DMS 273 (cell line): ENCODE data around the gene NCCRP1.

Experiments
- DNase-seq: peaks from one replicate; lab custom pipeline; 2025; ENCODE audit not compliant: unreplicated experiment; lab: John Stamatoyannopoulos, UW

NCCRP1 gene

DNA sequence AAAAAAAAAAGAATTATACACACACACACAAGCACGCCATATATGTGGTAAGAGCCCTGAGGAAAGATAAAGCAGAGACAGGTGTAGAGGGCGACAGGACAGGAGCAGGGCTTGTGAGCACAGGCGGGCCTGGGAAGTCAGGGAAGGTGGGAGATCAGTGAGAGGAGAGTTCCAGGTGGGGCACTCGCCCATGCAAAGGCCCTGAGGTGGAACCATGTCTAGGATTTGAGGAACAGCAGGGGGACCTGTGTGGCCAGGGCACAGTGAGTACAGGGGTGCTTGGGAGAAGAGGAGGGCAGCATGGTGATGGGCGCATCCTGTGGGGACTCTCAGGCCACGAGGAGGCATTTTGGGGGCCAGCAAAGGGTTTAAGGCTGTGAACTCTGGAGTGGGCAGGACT is 32.5 kb upstream of the NCCRP1 start:
- no peak for DNase-seq

DNA sequence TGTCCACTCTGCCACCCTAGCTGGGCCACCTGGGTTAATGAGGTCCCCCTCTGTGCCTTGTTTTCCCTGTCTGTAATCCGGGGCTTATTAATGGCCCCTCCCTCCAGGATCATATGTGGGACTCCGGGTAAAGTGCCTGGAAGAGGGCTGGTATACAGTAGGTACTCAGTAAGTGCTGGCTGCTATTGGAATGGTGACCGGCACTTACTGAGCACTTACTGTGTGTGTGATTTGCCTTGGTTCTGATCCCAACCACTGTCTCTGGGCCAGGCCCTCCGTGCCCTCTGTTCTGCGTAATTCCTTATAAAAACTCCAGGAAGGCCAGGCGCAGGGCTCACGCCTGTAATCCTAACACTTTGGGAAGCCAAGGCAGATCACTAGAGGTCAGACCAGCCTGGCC is 30.9 kb upstream of the NCCRP1 start:
- DNase-seq, result no peak

DNA sequence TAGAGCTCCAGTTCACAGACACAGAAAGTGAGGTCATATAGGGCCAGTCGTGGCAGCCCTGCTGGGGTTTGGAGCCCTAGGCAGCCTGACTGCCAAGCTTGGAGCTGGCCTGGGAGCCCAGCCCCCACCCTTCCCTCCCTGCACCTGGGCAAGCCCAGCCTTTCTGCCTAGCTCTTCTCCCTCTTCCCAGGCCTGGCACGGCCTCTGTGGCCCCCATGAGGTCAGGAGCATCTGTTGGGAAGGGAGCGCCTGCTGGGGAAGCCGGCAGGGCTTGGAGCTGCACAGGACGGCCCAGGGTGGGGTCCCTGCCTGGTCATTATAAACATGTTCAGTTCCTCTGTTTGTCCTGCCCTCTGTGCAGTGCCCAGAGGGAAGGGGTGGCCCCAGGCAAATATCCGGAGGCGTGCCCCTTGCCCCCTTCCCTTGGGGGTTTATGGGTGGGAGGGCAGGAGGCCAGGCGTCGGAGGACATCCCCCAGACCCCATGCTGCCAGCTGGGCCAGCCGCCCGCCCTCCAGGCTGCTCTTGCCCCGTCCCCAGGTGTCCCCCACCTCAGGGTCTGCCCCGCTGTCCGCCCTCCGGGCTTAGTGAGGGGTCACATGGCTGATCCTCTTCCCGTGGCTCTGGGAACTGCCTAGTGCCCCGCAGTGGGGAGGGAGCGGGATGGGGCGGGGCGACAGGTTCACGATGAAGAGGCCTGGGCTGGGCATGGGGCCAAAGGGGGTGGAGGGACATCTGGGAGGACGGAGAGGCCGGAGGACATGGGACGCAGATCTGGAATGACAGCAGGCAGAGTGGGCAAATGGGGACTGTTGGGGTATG is 30.0 kb upstream of the NCCRP1 start:
- peak; percentile 90 for DNase-seq

DNA sequence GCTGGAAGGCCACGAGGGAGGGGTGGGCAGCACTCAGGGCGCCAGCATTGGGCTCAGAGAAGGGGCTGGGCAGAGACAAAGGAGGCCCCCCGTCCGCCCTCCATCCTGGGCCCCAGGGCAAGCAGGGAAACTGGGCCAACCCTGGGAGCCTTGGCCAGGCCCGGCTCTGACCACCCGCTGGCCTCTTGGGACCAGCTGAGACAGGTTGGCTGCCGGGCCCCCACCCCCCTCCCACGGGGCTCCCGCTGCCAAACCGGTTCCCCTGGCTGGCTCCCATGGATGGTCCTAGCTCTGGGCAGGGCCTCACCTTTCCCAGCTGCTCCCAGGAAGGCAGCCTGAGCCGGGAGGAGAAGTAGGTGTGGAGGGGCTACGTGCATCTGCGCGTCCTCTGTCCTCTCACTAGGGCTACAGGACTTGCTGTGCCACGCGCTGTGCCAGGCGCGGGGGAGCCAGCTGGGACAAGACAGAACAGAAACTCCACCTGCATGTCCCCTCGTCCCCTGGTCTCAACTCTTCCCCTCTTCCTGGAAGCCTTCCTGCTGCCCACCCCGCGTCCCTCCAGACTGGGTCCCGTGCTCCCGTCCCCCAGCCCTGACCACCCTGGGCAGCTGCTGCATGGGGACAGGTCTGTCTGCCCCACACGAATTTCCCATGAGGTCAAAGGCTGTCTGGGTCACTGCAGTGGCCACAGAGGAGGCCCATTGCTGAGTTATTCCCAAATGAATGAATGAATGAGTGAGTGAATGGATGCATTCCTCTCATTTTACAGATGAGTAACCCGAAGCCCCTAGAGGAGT is 29.1 kb upstream of the NCCRP1 start:
- DNase-seq, result no peak

DNA sequence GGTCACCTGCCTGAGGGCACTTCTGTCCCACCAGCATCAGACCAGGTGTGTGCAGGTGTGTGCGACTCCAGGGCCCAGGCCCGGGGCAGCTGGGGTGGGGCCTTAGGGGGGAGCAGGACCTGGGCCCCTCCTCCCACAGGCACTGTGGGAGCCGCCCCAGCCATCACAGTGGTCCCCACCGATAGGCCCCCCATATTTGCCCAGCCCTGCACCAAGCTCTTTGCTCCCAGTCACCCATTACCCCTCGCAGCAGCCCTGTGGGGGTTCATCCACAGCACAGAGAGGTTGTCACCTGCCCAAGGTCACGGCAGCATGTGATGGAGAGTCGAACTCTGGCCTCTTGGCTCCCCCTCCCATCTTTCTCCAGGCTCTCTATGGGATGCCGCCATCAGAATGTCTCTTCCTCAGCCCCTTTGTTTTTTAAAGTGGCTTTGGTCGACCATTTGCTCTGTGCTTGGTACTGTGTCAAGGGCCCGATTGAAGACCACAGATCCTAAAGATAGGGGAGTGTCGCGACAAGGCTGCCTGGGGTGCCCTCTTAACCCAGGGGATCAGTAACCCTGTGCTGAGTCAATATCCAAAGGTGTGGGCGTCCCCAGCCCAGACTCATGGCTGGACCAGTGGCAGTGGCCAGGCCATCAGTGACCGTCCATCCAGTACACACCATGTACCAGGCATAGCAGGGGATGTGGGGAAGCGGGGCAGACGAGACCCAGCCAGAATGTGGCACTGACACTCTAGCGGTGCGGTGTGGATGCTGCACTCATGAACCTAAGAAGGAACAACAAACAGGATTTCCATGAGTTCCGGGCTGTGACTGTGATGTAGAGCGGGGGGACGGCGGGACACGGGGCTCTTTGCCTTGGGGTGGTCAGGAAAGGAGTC is 28.3 kb upstream of the NCCRP1 start:
- DNase-seq, result no peak

DNA sequence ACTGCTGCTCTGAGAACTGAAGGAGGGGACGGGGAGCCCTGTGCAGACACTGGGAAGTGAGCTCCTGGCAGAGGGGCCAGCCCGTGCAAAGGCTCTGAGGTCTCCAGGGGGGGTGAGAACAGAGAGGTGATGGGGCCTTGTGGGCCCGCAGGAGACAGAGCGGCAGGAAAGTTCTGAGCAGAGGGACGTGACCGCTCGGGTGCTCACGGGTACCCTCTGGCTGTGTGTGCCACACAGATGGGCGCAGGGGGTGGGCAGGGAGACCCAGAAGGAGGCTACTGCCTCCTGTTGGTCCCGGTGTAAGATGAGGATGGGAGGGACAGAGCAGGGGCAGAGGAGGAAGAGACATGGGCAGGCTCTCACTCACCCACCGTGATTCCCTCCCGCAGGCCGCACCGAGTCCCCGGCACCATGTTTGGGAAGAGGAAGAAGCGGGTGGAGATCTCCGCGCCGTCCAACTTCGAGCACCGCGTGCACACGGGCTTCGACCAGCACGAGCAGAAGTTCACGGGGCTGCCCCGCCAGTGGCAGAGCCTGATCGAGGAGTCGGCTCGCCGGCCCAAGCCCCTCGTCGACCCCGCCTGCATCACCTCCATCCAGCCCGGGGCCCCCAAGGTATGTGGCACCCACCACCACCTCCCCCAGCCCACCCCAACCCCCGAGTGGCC is 27.5 kb upstream of the NCCRP1 start:
- no peak for DNase-seq

DNA sequence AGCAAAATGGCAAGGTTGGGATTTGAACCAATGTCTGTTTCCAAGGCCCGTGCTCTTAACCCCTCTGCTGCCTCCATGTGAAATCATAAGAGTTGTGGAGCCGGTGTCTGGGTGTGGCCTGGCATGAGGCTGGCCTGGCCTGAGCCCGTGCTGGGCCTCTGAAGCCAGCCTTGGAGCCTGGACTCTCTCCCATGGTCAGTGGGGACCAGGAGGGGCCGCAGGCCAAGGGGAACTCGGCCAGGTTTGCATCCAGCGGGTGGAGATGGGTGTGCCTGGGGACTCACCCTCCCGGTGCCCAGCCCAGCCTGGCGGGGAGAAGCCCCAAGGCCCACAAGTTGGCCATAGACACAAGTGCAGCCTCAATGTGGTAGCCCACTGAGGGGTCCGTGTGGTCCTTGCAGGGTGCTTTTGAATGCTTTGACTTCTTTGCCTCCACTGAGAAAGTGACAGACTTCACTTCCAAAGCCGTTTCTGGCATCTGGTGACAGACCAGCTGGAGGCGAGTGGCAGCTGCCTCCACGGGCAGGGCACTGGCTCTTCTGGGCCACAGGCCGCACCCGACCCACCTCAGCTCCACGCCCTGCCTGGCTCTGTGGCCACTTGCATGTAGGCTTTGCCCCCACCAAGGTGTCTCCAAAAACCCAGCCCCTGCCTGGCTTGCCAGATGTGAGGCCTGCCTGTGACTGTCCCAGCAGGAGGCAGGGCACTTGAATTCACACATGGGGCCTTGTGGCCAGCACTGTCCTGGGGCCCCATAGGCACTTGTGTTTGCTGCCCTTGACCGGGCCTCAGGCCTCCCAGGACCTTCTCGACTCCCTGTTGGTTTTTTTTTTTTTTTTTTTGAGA is 26.2 kb upstream of the NCCRP1 start:
- peak; percentile 39 for DNase-seq

DNA sequence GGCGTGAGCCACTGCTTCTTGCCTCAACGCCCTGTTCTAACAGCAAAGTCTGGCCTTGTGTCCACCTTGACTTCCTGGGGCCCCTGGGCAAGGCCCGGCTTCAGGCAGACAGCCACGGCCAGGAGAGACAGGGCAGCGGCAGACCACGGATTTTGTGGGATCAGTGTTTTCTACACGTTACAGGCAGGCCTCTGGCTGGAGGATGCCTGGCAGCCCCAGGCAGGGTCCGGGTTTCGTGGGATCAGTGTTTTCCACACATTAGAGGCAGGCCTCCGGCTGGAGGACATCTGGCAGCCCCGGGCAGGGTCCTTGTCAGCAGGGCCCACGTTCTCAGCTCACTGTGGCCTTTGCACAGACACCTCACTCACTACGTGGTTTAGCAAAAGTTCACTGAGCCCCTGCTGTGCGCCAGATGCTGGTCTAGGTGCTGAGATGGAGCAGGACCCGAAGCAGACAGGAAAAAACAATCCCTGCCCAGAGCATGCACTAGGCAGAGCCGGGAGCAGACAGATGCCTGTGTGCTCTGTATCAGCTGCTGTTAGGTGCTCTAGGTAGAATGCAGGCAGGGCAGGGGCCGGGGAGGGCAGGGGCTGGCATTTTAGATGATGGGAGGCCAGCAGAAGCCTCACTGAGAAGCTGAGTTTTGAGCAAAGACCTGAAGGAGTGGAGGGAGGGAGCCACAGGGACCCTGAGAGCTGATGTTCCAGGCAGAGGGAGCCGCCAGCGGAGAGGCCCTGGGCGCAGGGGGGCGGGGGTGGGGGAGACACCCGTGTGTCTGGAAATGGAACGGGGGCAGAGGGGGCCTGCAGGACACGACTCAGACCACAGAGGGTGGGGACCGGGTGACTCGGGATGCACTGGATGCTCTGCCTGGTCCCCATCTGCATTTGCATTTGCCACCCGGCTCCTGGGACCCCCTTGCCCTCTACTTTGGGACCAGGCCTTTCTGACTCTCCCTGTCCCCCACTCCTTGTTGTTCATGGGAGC is 25.0 kb upstream of the NCCRP1 start:
- peak; percentile 83 for DNase-seq

DNA sequence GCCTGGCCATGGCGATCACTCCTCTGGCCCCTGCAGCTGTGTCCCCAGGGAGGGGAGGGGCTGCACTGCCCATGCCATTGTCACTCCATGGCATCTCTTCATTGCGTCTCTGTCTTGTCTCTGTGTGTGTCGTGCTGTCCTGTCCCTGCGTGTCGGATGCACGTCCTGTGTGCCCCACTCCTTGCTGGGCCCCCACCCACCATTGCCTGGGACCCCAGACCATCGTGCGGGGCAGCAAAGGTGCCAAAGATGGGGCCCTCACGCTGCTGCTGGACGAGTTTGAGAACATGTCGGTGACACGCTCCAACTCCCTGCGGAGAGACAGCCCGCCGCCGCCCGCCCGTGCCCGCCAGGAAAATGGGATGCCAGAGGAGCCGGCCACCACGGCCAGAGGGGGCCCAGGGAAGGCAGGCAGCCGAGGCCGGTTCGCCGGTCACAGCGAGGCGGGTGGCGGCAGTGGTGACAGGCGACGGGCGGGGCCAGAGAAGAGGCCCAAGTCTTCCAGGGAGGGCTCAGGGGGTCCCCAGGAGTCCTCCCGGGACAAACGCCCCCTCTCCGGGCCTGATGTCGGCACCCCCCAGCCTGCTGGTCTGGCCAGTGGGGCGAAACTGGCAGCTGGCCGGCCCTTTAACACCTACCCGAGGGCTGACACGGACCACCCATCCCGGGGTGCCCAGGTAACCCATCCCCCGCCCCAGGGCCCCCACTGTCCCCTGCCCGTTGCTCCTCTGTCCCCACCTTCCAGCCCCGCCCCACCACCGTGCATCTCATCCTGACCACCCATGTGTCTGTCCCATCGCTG is 23.9 kb upstream of the NCCRP1 start:
- no peak for DNase-seq

DNA sequence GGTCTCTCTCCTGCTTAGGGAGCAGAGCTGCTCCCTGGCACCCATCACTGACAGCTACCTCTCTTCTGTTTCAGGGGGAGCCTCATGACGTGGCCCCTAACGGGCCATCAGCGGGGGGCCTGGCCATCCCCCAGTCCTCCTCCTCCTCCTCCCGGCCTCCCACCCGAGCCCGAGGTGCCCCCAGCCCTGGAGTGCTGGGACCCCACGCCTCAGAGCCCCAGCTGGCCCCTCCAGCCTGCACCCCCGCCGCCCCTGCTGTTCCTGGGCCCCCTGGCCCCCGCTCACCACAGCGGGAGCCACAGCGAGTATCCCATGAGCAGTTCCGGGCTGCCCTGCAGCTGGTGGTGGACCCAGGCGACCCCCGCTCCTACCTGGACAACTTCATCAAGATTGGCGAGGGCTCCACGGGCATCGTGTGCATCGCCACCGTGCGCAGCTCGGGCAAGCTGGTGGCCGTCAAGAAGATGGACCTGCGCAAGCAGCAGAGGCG is 23.2 kb upstream of the NCCRP1 start:
- DNase-seq, result no peak

DNA sequence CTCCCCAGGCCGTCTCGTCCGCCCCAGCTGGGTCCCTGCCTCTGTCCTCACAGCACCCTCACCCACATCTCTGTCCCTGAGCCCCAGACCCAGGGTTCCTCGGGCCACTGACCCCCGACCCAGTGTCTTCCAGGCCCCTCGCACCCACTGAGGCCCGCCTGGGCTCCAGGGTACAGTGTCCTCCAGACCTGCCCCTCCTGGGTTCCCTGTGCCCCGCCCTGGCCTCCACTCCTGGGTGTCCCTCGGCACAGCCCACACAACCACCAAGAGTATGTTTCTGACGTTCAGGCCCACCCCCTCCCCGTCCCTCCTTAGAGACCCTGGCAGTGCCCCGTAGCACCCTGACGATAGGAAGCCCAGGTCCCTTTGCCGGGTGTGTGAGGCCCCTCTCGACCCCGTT is 22.6 kb upstream of the NCCRP1 start:
- DNase-seq, result no peak

DNA sequence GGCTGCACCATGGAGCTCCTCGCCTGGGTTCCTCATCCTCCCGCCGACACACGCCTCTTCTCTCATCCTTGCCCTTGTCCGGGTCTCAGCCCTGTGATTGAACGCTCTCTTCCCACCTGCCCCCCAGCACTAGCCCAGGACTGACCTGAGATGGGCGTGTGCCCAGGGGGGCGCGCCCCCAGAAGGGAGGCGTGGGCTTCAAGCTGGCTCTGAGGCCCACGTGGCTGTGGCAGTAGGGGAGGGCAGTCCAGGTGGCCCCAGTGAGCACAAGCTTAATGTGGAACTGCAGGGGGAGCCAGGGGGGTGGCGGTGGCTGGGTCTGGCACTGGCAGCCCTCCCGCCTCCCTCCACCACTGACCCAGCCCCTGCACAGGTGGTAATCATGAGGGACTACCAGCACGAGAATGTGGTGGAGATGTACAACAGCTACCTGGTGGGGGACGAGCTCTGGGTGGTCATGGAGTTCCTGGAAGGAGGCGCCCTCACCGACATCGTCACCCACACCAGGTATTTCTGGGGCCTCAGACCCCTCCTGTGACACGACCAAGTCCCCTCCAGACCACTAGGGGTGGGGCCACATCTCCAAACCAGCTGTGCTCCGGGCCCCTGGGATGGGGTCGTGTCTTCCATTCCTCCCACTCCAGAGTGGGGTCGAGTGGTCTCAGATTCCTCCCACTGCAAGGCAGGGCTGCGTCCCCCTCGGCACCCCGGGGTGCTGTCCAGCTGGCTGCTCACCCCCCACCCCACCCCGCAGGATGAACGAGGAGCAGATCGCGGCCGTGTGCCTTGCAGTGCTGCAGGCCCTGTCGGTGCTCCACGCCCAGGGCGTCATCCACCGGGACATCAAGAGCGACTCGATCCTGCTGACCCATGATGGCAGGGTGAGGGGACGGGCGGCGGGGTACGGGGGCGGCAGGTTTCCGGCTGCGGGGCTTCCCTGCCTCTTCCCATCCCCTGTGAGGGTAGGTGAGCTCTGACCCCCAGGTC is 21.9 kb upstream of the NCCRP1 start:
- no peak for DNase-seq

DNA sequence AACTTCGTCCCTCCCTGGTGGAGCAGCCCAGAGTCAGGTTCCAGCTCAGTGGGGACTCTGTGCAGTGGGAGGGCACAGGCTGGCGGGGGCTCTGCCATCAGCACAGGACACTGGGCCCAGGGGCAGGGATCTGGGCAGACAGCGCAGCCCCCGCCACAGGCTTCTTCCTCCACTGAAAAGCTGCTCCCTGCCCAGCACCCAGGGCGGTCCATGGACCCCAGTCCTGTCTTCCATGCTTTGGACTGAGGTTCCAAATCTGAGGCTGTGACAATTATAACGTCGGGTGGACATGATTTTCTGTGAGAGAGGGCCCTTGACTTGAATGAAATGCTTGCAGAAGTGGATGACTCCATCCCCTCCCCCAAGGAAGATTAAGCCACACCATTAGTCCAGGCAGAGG is 21.2 kb upstream of the NCCRP1 start:
- DNase-seq, result no peak

DNA sequence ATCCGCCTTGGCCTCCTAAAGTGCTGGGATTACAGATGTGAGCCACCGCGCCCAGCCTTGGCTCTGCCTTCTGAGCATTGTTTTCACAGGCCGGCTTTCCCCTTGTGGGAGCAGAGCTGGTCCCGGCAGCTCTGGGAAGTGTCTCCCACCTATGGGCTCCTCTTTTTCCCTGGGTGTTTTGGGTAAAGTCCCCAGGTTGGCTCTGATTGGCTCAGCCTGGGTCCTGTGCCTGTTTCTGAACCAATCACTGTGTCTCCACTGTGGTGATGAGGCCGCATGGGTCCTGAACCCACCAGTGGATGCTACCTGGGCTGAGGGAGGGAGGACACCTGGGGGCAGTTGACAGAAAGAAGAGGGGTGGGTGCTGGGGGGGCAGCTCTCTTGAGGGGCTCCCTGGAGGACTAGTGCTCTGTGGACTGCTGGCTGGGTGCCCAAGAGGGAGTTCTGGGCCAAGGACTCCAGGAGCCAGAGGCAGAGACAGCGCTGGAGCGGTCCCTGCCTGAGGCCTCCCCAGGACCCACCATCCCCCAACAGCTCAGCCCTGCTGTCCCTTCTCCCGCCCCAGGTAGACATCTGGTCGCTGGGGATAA is 19.6 kb upstream of the NCCRP1 start:
- DNase-seq, result no peak

DNA sequence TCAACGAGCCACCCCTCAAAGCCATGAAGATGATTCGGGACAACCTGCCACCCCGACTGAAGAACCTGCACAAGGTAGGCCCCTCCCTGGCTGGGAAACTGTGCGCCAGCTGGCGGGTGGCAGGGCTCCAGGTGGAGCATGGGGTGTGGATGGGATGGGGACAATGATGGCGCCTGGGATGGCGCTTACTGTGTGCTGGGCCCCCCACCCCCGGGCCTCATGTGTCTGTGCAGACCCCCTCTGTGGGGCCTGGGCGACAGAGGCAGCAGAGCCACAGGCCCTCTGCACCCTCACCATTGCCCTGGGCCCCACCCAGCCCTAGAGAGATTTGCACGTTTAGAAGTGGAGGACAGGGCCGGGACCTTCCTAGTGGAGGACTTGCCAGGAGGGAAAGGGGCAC is 19.0 kb upstream of the NCCRP1 start:
- no peak for DNase-seq

DNA sequence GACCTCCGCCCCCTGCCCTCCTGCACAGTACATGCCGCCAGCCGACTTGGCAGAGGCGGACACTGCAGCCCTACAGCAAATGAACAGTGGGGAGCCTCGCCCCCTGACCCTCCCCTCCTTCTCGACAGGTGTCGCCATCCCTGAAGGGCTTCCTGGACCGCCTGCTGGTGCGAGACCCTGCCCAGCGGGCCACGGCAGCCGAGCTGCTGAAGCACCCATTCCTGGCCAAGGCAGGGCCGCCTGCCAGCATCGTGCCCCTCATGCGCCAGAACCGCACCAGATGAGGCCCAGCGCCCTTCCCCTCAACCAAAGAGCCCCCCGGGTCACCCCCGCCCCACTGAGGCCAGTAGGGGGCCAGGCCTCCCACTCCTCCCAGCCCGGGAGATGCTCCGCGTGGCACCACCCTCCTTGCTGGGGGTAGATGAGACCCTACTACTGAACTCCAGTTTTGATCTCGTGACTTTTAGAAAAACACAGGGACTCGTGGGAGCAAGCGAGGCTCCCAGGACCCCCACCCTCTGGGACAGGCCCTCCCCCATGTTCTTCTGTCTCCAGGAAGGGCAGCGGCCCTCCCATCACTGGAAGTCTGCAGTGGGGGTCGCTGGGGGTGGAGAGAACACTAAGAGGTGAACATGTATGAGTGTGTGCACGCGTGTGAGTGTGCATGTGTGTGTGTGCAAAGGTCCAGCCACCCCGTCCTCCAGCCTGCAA is 18.3 kb upstream of the NCCRP1 start:
- no peak for DNase-seq
